ENCODE results near the gene ABCG8. TPM values are rescaled to one million over a fixed set of nuclear protein-coding genes. Genes with fewer than 3 reads are reported as not detected.
A peak's percentile ranks its signal among the peaks of the same experiment; 100 is the strongest.

Gene ABCG8
- polyA plus RNA-seq, 4 donors, result 10.5 to 38.9 (median 24.7) TPM

DNA sequence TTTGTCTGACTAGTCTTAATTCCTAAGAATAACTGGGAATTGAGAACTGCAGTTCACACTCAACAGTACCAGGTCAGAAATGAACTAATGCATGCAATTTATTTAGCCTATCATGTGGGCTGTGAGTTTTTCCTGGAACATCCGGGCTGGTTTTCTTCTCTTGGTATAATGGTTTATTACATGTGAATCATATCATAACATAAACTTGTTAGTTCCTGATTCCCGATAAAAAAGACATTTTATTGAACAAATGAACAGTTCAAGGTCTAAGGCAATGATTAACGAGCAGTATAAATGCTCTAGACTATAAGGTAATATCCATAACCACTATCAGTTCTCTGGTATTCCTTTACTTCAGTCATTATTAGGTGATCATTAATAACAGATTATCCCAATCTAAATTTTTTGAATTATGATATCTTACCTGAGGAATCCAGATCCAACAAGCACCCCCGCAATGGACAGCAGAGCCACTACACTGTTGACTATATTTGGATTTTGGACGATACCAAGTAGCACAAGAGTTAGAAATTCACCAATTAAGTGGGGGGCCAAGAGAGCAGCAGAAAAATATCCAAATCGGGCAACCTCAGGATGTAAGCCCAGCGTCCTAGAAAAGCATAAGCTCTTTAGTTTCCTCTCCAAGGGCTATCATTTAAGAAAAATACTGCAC lies 19.1 kb upstream of the ABCG8 start:
- DNase-seq (peak; percentile 84 to 94), FAIRE-seq (peak; percentile 86)
- Histone ChIP-seq H3K27ac (ENCODE audit: low read depth in 1 of 3, low read length in 2 of 3) (peak overlapping the region in 2 of 3 donors; percentile 64 to 87), H3K36me3 (ENCODE audit: control insufficient read depth in 3 of 3, insufficient read depth in 2 of 3, low read depth in 1 of 3, low read length in 3 of 3) (peaks cover 4 to 28% (median 15%) of the 10 kb centered on the region in 3 donors), H3K27me3 (ENCODE audit: control insufficient read depth in 3 of 3, insufficient read depth in 3 of 3, low read length in 3 of 3) (no peaks in the 10 kb centered on the region), H3K9me3 (ENCODE audit: control insufficient read depth in 2 of 2, insufficient read depth in 1 of 2, low read depth in 1 of 2, low read length in 1 of 2) (no peaks in the 10 kb centered on the region), H3K4me1 (ENCODE audit: control insufficient read depth in 3 of 3, insufficient read depth in 2 of 3, low read depth in 1 of 3, low read length in 2 of 3) (peaks cover 0 to 21% (median 0%) of the 10 kb centered on the region in 3 donors), H3K4me3 (ENCODE audit: low read depth in 1 of 3, low read length in 3 of 3) (no peak overlapping the region)
- 18 to 59% (median 33%) methylated on average over 7 of the region's 7 CpGs for WGBS, 3 donors

DNA sequence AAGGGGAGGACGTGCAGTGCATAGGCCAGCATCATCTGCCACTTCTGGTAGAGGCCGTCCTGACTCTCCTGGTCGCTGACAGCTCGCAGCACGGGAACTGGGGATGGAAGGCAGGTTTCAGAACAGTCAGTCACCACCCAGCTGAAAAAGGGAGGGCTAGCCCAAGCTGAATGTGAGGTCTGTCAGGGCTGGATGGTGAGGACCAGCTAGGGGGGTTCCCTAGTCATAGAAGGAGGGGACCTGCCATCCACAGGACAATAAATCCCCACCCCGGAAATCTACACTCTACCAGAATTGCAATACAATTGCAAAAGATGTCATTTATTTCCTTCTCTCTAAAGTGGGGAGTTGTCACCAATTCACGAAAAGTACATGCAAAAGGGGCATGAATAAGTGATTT lies 15.9 kb upstream of the ABCG8 start:
- Histone ChIP-seq H3K4me1 (ENCODE audit: control insufficient read depth in 3 of 3, insufficient read depth in 2 of 3, low read depth in 1 of 3, low read length in 2 of 3) (peaks cover 0 to 21% (median 0%) of the 10 kb centered on the region in 3 donors), H3K36me3 (ENCODE audit: control insufficient read depth in 3 of 3, insufficient read depth in 2 of 3, low read depth in 1 of 3, low read length in 3 of 3) (peaks cover 0 to 37% (median 19%) of the 10 kb centered on the region in 3 donors), H3K27ac (ENCODE audit: low read depth in 1 of 3, low read length in 2 of 3) (no peak overlapping the region), H3K9me3 (ENCODE audit: control insufficient read depth in 2 of 2, insufficient read depth in 1 of 2, low read depth in 1 of 2, low read length in 1 of 2) (no peaks in the 10 kb centered on the region), H3K27me3 (ENCODE audit: control insufficient read depth in 3 of 3, insufficient read depth in 3 of 3, low read length in 3 of 3) (no peaks in the 10 kb centered on the region), H3K4me3 (ENCODE audit: low read depth in 1 of 3, low read length in 3 of 3) (no peak overlapping the region)
- WGBS, 3 donors, result 82 to 89% (median 83%) methylated on average over 7 of the region's 7 CpGs
- FAIRE-seq, result no peak
- no peak for DNase-seq

DNA sequence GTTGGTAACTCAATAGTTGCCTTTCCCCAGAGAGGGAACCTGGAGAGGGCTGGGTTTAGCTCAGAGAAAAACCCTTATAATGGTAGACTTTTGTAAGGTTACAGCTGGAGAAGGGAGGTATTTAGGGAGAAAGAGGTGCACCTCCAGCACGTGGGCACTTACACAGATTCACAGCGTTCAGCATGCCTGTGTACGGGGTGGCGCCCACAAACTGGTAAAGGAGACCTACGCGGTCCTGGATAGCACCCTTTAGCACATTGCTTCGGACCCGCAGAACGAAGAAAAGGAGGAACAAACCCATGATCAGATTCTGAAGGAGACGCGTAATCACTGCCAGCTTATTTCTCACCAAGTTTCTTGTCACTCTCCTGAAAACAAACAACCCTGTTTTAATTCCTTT lies 15.0 kb upstream of the ABCG8 start:
- 92 to 98% (median 93%) methylated on average over 11 of the region's 11 CpGs for WGBS, 3 donors
- no peak overlapping the region for H3K27ac ChIP-seq (ENCODE audit: low read depth in 1 of 3, low read length in 2 of 3)
- peaks cover 0 to 14% (median 0%) of the 10 kb centered on the region in 3 donors for H3K4me1 ChIP-seq (ENCODE audit: control insufficient read depth in 3 of 3, insufficient read depth in 2 of 3, low read depth in 1 of 3, low read length in 2 of 3)
- DNase-seq (no peak), FAIRE-seq (no peak)
- no peak overlapping the region for H3K4me3 ChIP-seq (ENCODE audit: low read depth in 1 of 3, low read length in 3 of 3)
- H3K9me3 ChIP-seq (ENCODE audit: control insufficient read depth in 2 of 2, insufficient read depth in 1 of 2, low read depth in 1 of 2, low read length in 1 of 2), result no peaks in the 10 kb centered on the region
- peaks cover 0 to 40% (median 20%) of the 10 kb centered on the region in 3 donors for H3K36me3 ChIP-seq (ENCODE audit: control insufficient read depth in 3 of 3, insufficient read depth in 2 of 3, low read depth in 1 of 3, low read length in 3 of 3)
- H3K27me3 ChIP-seq (ENCODE audit: control insufficient read depth in 3 of 3, insufficient read depth in 3 of 3, low read length in 3 of 3), result no peaks in the 10 kb centered on the region

DNA sequence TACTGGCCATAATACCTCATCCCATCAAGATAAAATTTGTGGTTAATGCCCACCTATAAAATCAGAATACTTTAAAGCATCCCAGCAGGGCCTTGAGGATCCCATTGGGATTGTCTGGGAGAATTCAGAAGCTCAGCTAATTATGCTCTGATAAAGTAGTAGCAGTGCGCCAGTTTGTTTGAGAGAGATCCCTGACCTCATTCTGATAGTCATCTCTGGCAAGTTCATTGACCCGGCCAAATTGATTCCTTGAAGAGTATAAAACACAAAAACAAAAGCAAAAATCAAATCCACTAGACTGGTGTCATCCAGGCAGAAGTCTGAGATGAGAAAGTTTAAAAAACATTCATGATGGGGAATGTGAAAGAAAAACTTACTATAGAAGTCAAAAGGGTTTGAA lies 14.3 kb upstream of the ABCG8 start:
- FAIRE-seq (no peak), DNase-seq (no peak)
- Histone ChIP-seq H3K36me3 (ENCODE audit: control insufficient read depth in 3 of 3, insufficient read depth in 2 of 3, low read depth in 1 of 3, low read length in 3 of 3) (peaks cover 0 to 40% (median 20%) of the 10 kb centered on the region in 3 donors), H3K4me3 (ENCODE audit: low read depth in 1 of 3, low read length in 3 of 3) (no peak overlapping the region), H3K27me3 (ENCODE audit: control insufficient read depth in 3 of 3, insufficient read depth in 3 of 3, low read length in 3 of 3) (no peaks in the 10 kb centered on the region), H3K27ac (ENCODE audit: low read depth in 1 of 3, low read length in 2 of 3) (no peak overlapping the region), H3K9me3 (ENCODE audit: control insufficient read depth in 2 of 2, insufficient read depth in 1 of 2, low read depth in 1 of 2, low read length in 1 of 2) (no peaks in the 10 kb centered on the region), H3K4me1 (ENCODE audit: control insufficient read depth in 3 of 3, insufficient read depth in 2 of 3, low read depth in 1 of 3, low read length in 2 of 3) (peaks cover 0 to 9% (median 0%) of the 10 kb centered on the region in 3 donors)
- 45 to 73% (median 46%) methylated on average over 2 of the region's 2 CpGs for WGBS, 3 donors

DNA sequence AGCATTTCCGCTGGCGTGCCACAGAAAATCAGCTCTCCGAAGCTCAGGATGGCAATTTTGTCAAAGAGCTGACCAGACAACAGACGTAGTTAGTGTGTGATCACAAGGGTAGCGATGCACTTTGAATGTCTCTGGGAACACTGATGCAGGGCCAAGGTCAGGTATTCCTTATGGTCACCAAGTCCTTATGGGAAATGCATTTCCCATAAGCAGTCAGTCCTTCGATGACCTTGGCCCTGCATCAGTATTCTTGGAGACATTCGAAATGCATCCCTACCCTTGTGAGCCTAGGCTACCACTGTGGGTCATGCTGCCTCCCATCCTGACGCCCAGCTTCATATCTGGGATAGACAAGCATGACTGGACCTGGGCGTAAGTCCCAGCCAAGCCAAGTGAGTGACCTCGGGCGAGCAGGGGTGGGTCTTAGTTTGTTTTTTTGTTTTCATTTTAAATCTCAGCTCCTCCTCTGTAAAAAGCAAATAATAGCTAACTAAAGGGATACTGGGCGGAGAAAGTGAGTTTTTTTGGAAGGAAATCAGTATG lies 13.7 kb upstream of the ABCG8 start:
- Histone ChIP-seq H3K27me3 (ENCODE audit: control insufficient read depth in 3 of 3, insufficient read depth in 3 of 3, low read length in 3 of 3) (no peaks in the 10 kb centered on the region), H3K4me3 (ENCODE audit: low read depth in 1 of 3, low read length in 3 of 3) (no peak overlapping the region), H3K4me1 (ENCODE audit: control insufficient read depth in 3 of 3, insufficient read depth in 2 of 3, low read depth in 1 of 3, low read length in 2 of 3) (peaks cover 0 to 5% (median 0%) of the 10 kb centered on the region in 3 donors), H3K27ac (ENCODE audit: low read depth in 1 of 3, low read length in 2 of 3) (no peak overlapping the region), H3K36me3 (ENCODE audit: control insufficient read depth in 3 of 3, insufficient read depth in 2 of 3, low read depth in 1 of 3, low read length in 3 of 3) (peaks cover 0 to 40% (median 20%) of the 10 kb centered on the region in 3 donors), H3K9me3 (ENCODE audit: control insufficient read depth in 2 of 2, insufficient read depth in 1 of 2, low read depth in 1 of 2, low read length in 1 of 2) (no peaks in the 10 kb centered on the region)
- 87 to 90% (median 89%) methylated on average over 12 of the region's 12 CpGs for WGBS, 3 donors
- FAIRE-seq, result no peak
- DNase-seq, result no peak

DNA sequence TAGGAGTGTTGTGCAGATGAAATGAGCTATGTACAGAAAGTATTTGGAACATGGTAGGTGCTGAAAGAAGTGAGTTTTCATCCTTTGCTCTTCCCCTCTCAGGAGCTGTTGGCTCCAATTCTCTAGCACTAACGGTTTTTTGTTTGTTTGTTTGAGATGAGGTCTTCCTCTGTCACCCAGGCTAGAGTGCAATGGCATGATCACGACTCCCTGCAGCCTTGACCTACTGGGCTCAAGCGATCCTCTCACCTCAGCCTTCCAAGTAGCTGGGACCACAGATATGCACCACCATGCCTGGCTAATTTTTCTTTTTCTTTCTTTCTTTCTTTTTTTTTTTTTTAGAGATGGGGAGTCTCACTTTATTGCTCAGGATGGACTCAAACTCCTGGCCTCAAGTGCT lies 12.9 kb upstream of the ABCG8 start:
- Histone ChIP-seq H3K4me3 (ENCODE audit: low read depth in 1 of 3, low read length in 3 of 3) (no peak overlapping the region), H3K27me3 (ENCODE audit: control insufficient read depth in 3 of 3, insufficient read depth in 3 of 3, low read length in 3 of 3) (no peaks in the 10 kb centered on the region), H3K4me1 (ENCODE audit: control insufficient read depth in 3 of 3, insufficient read depth in 2 of 3, low read depth in 1 of 3, low read length in 2 of 3) (peaks cover 0 to 7% (median 0%) of the 10 kb centered on the region in 3 donors), H3K9me3 (ENCODE audit: control insufficient read depth in 2 of 2, insufficient read depth in 1 of 2, low read depth in 1 of 2, low read length in 1 of 2) (no peaks in the 10 kb centered on the region), H3K27ac (ENCODE audit: low read depth in 1 of 3, low read length in 2 of 3) (no peak overlapping the region), H3K36me3 (ENCODE audit: control insufficient read depth in 3 of 3, insufficient read depth in 2 of 3, low read depth in 1 of 3, low read length in 3 of 3) (peaks cover 0 to 38% (median 20%) of the 10 kb centered on the region in 3 donors)
- DNase-seq (no peak), FAIRE-seq (no peak)
- WGBS, 3 donors, result 69 to 72% (median 70%) methylated on average over 3 of the region's 3 CpGs

DNA sequence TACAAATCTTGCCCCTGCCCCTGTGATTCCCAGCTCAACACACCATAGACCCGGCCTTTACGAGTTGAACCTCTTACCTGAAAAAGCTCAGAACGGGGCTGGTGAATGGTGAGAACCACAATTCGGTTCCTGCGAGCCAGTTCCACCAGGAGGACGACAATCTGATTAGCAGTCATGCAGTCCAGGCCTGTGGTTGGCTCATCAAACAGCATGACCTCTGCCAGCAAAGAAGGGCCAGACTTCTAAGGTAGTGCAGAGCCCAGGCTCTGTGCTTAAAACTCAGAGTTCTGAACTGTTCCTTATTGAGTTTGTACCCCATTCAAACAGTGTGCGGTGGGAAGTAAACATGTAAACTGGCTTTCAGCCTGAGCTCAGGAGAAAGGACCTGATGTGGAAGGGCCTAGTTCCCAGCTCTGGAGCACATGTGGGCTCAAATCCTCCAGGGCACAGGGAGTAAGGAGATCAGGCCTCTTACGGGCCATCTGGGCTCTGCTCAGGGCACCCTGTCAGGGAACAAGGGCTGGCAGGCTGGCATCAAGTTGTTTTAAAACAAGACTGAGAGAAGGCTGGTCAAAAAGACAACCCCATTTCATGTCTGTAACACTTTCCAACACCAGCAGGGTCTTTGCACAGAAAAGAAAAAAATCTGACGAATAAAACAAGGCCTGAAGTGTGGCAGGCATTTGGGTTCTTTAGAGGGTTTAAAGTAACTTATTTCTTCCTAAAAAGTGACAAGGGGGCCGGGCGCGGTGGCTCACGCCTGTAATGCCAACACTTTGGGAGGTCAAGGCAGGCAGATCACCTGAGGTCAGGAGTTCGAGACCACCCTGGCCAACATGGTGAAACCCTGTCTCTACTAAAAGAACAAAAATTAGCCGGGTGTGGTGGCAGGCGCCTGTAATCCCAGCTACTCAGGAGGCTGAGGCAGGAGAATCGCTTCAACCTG lies 12.2 kb upstream of the ABCG8 start:
- H3K4me1 ChIP-seq (ENCODE audit: control insufficient read depth in 3 of 3, insufficient read depth in 2 of 3, low read depth in 1 of 3, low read length in 2 of 3), result peaks cover 0 to 10% (median 1%) of the 10 kb centered on the region in 3 donors
- WGBS, 3 donors, result 92 to 97% (median 94%) methylated on average over 17 of the region's 17 CpGs
- no peak for DNase-seq
- FAIRE-seq, result no peak
- H3K4me3 ChIP-seq (ENCODE audit: low read depth in 1 of 3, low read length in 3 of 3), result no peak overlapping the region
- peaks cover 0 to 3% (median 0%) of the 10 kb centered on the region in 3 donors for H3K27me3 ChIP-seq (ENCODE audit: control insufficient read depth in 3 of 3, insufficient read depth in 3 of 3, low read length in 3 of 3)
- H3K27ac ChIP-seq (ENCODE audit: low read depth in 1 of 3, low read length in 2 of 3), result no peak overlapping the region
- H3K36me3 ChIP-seq (ENCODE audit: control insufficient read depth in 3 of 3, insufficient read depth in 2 of 3, low read depth in 1 of 3, low read length in 3 of 3), result peaks cover 0 to 36% (median 20%) of the 10 kb centered on the region in 3 donors
- H3K9me3 ChIP-seq (ENCODE audit: control insufficient read depth in 2 of 2, insufficient read depth in 1 of 2, low read depth in 1 of 2, low read length in 1 of 2), result no peaks in the 10 kb centered on the region

All from small intestine (tissue), 7 donors.